G401.6 (cell line): ENCODE measurements around the gene INTS11.

Experiments used
- FAIRE-seq: peaks from 2 replicates; lab custom pipeline; 2012; peaks lifted over from hg19 to GRCh38; lab: Jason Lieb, UNC

The INTS11 gene

DNA sequence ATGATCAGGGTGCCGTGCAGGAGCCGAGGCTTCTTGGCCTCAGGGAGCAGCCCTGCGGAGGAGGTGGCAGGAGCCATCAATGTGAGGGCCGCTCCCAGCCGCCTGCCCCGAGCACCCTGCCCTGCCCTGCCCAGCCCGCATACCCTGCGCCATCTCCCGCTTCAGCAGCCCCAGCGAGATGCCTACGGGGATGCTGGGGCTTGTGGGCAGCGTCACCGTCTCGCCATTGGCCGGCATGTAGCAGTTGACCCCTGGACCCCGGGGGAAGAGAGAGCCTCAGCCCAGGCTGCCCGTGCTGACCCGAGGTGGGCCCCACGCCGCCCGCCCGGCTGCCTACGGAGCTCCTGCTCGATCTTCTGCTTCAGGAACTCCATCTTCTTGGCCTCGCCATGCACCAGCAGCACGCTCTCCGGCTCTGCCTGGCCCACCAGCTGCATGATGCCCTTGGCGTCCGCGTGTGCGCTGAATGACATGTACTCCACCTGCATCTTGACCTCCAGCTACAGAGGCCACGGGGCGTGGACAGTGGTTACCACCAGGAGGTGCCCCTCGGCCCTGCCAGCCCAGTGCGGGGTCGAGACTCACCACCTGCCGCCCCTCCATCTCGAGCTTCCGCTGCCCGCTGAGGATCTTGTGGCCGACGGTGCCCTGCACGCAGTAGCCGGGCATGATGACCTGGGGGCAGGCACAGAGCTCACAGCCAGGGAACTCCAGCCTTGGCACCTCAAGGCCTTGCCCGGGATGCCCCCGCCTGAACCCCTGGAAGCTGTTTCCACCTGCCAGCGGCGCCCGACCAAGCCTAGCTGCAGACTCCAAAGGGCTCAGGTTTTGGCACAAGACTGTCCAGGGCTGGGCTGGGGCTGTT, 11.8 kb downstream of the INTS11 start:
- no peak for FAIRE-seq

DNA sequence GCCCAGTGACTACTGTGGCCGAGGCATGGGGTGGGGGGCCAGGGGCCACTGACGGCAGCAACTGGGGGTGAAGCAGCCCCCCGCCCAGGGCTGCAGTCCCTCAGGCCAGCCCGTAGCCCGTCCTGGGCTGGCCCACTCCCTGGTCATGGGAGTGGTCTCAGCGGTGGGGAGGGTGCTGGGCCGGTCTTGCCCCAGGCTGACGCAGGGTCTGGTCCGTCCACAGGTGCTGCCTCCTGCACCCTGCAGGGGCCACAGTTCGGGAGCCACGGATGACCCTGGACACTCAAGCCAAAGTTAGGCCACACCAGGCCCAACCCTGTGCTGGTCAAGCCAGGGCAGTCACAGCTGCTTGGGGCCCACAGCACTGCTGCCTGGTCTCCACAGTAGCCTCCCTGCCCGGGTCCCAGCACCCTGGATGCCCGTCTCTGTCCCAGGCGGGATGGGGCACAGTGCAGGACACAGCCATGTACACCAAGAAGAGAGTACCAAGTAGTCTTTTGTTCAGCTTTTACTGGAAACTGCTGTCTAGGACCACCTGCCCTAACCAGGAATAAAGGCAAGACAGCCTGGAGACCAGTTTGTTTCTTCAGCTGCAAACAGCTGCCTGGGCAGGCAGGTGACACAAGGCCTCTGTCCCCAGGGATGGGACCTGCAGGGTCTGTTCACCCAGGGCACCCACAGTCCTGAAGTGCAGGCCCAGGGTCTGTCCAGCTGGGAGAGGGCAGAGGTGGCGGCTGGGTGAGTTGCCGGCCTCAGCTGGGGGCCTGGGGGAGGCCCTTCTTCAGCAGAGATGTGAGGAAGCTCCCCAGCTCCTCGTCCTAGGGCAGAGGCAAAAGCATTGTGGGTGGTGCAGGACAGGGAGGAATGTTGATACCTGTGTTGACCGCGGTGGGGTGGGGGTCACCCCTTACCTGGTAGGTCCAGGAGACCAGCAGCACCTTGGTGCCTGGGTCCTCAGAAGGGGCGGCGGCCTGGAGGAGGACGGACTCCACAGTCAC, 13.1 kb downstream of the INTS11 start:
- no peak for FAIRE-seq

DNA sequence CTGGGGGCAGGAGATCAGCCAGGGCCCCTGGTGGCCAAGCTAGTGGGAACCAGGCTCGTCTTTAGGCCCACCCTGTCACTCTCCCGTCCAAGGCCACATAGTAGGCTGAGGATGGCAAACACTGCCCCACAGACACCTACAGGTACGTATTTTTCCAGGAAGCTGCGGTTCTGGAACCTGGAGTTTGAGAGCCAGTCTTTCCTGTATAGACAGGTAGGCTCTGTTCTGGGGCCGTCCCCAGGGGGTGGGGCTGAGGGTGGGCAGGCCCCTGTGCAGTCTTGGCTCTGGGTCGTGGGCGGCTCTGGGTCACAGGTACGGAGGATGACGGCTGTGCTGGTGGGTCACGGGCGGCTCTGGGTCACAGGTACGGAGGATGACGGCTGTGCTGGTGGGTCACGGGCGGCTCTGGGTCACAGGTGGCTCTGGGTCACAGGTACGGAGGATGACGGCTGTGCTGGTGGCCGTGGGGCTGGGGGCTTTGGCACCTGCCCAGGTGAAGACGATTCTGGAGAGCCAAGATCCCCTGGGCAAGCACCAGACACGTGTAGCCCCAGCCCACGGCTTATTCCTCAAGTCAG, 13.9 kb downstream of the INTS11 start:
- no peak for FAIRE-seq

DNA sequence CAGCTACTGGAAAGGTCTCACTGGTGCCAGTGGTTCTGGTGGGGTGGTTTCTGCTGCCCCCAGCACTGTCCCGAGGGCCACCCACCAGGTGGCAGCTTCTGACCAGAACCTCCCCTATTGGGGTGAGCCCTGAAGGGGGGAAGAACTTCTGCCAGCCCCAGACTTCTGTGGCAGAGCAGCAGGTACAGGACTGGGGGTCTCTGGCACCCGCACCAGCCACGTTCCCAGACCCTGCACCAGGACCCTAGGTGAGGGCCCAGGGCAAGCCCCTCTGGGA, 14.4 kb downstream of the INTS11 start:
- no peak for FAIRE-seq

DNA sequence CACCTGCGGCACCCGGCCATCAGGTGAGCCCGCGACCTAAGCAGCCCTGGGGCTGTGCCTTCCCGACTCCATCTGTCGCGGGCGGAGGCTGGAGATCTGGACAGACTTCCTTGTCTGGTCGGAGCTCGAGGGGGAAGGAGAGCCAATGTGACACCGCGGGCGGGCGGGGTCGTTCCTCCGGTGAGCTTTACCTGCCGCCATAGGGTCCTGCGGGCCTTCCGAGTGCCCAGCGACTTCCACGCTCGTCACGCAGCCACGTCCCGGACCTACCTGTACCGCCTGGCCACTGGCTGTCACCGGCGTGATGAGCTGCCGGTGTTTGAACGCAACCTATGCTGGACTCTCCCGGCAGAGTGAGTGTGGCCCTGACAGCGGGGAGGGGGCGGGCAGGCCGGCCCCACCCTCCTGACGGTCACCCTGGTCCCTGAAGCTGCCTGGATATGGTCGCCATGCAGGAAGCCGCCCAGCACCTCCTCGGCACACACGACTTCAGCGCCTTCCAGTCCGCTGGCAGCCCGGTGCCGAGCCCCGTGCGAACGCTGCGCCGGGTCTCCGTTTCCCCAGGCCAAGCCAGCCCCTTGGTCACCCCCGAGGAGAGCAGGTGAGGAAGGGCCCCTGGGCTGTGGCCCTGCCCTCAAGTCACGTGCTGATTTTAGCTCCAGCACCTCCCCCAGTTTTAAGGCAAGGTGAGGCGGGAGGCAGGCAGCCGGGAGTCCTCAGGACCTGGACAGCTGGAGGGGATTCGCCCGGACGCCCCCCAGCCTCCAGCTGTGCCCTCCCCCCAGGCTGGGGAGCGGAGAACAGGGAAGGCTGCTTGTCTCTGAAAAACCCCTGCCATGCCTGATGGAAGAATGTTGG, 15.0 kb downstream of the INTS11 start:
- no peak for FAIRE-seq

DNA sequence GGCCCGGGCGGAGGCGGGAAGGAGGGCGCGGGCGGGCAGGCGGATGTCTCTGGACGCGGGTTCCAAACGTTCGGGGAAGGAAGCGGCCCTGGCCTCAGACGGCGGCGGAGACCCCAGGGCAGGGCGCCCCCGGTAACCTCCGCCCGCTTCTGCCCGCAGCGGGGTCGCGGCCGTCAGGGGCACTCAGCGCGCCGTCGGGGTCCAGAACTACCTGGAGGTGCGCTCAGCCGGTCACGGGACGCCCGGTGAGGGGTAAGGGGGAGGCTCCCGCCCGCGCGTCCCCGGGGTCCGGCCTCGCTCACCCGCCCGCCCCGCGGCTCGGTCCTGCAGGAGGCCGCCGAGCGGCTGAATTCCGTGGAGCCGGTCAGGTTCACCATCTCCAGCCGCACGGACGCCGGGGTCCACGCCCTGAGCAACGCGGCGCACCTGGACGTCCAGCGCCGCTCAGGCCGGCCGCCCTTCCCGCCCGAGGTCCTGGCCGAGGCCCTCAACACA, 15.7 kb downstream of the INTS11 start:
- FAIRE-seq, result no peak

DNA sequence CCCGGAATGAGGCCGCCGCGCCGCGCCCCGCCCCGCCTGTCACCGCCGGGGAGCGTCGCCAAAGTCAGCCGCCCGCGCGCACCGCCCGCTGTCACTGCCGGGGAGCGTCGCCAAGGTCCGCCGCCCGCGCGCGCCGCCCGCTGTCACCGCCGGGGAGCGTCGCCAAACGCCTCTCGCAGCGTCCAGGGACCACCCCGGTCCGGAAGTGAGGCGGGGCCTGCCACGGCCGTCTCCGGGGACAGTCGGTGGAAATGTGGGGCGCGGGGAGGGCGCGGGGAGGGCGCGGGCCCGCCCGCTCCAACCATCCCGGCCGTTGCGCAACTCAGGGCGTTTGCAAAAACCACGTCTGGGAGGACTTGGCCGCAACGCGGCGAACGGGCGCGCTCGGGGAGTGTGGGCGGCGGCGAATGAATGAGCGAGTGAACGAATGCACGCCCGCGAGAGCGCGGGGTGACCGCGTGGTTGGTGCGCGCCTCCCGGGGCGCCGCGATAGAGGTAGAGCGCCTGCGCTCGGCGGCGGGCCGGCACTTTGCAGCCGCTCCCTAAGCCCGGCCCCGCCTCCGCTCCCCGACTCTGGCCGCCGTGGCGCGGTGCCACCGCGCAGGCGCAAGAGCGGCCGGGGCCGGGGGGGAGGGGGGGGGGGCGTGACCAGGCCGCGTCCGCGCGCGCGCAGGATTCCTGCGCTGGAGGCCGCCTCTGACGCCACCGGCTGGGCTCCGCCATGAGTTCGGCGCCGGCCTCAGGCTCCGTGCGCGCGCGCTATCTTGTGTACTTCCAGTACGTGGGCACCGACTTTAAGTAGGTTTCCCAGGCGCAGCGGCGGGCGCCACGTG, 16.3 kb downstream of the INTS11 start, which contains the start of the genes ACAP3 and PUSL1:
Gene ACAP3, minus strand, starts transcription at position 8 of the 833 bp plus-strand sequence. CDS start 115 bp downstream, outside the sequence.
Gene PUSL1, plus strand, starts transcription at position 675 of the 833 bp plus-strand sequence. Its CDS starts 47 bp downstream, at position 722.
- no peak for FAIRE-seq

DNA sequence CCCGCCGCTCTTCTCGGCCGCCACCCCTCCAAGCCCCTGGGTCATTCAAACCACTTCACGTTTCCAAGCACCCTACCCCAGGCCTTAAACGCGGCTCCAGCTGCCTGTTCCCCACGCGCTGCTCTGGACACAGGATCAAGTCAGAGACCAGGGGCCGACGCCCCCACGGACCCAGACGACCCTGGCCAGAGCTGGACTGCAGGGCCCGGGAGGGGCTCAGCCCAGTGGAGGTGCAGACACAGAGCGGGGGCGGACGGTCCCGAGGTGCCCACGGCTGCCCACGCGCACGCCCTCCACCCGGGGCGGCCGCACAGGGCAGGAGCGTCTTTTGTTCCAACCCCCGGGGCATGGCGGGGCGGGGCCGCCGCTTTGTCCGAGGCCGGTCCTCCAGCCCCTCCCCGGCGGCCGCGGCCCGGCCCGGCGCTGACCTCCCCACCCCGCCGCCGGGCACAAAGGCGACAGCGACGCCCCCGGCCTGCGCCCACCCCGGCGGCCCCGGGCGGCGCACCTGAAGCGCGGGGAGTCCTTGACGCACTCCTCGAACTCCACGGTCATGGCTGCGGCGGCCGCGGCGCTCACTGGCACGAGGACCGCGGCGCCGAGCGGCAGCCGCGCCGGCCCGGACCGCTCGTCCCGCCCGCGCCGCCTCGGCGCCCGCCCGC, 17.1 kb downstream of the INTS11 start:
- FAIRE-seq, result no peak

DNA sequence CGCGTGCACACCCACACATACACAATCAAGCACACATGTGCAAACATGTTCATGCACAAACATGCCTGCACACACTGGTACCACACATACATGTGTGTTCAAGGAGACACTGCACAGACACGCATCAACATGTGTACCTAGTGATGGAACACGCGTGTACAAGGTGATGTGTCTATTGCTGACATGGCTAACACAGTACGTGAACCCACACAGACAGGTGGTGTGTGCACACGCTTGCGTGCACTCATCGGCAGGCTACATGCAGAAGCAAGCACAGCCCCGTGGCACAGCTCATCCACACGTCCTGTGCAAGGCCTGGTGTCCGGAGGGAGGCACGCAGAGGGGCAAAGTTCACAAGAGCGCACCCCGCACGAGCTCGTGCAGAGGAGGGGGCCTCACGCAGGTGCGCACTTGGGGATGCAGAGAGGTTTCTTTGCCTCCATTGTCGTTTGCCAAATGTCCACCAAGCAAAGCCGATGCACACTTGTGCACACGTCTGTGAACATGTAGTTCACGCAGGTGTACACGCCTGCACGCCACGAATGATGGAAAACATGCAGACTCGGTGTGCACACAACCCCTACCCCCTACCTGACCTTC, 17.7 kb downstream of the INTS11 start:
- FAIRE-seq, result no peak

DNA sequence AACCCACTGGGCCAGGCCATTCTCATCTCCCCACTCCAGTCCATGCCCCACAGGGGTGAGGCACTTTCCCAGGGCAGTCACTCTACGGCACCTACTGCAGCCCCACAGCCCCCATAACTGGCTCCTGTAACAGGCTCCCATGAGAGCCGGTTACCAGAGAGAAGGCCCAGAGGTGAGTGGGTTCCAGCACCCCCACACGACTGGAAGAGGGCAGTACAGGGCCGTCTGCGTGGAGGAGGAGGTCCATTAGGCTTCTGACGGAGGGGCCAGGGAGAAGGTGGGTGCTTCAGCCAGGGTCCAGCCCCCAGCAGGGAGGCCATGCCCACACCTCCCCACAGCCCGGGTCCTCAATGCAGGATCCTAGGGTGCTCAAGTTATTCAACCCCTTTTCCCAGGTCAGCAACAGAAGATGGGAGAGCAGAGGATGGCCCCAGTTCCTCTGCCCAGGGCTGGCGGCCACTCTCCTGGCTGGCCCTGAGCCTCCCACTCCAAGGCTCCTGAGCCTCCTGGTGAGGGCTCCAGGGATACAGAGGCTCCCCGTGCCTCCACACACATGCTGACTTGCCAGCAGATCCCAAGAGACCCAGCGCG, 18.3 kb downstream of the INTS11 start:
- FAIRE-seq, result no peak

DNA sequence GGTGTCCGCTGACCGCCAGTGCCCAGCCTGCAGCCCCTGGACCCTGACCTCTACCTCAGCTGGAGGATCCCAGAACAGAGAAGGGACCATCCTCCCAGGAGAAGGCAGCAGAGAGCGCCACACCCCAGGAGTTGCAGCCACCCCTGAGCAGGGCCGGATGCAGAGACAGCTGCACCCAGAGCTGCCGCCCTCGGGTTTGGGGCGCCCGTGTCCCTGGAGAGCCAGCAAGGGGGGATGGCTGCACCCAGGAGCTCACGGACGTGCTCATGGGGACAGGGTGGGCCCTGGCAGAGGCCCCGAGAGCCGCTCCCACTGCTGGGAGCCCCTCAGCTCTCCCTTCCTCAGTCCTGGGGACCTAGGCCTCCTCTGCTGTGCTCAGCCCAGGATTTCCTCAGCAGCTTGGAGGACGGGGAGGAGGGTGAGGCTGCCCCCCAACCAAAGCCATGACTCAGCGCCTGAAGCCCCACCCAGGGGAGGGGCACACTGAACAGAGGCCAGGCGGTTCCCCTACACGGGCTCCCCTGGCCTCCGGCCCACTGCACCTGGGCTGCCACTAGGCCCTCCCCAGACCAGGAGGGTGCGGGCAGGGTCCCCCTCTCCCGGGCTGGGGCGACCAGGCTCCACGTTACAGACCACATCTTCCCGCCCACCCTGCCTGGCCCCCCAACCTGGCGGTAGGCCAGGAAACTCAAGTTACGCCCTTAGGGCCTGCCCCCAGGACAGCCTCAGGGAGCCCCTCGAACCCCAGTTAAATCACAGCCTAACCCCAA, 19.0 kb downstream of the INTS11 start:
- FAIRE-seq, result no peak

DNA sequence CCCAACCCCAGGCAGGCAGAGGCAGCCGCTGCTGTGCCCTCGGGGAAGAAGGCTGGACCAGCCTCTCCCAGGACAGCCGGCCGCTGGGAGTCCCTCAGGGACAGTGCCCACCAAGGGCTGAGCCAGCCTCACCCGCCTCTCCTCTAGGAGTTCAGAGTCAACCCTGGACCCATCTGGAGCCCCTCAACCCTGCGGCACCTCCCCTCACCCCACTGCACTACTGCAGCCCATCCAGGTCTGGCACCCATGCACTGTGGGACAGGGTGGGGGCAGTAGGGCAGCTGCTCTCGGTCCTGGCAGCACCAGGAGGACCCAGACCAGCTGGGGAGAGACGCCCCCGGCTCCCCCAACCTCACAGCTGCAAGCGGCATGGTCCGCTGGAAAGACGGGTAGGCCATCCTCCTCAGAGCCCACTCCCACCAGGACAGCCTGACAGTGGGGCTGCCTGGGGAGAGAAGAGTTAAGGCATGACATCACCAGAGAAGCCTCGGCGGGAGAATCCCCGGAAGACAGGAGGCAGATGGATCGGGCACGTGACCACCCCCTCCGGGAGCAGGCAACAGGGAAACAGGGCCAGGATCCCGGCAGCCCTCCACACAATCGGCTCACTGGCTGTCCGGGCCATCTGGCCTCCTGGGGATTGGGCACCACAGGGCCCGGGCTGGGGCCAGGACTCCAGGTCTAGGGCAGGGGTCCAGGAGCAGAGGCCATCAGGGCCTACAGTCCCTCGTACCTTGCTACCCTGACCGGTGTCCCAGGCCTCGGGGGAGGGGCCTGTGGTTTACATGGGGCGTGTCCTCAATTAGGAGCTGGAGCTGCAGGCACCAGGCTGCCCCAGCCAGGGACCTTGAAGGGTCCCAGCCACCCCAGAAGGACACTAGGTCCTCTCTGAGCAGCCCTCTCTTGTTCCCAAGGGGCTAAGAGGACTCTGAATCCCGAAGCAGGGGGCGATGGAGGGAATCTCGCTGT, 19.8 kb downstream of the INTS11 start:
- FAIRE-seq, result no peak

DNA sequence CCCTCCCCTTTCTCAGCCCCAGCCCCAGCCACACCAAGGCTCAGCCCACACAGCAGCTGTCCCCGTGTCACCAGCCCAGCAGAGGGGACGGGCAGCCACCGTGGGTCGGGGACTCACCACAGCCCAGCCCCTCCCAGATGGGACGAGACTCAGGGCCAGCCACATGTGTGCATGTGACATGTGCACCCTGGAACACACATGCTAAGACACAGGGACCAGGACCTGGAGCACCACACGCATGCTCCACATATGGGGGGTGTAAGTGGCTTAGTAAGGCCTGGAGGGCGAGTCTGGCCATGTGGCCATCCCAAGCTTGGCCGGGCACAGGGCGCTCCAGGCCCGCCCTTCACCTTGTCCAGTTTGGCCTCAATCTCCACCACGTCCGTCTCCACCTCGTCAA, 20.7 kb downstream of the INTS11 start:
- no peak for FAIRE-seq

DNA sequence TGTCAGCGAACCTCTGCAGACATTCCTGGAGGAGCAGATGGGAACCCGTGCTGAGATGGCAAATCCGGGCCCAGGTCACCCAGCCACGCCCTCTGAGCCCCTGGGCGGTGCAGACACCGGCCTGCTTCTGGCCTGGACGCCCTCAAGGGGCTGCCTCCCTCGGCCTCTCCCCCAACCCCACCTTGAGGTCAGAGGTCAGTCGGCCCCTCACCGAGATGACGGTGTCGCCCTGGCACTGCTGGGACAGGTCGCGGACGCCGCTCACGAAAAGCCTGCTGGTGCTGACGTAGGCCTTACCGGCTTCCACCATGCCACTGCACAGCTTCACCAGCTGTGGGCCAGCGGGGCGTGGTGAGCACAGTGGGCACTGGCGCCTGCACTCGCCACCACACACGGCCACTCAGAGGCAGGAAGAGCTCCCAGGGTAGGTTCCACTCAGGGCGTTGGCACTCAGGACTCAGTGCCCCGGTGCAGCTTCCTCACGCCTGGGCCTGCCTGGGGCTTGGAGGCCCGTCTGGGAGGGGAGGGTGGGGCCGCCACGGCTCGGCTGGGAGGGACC, 21.4 kb downstream of the INTS11 start:
- FAIRE-seq, result no peak

DNA sequence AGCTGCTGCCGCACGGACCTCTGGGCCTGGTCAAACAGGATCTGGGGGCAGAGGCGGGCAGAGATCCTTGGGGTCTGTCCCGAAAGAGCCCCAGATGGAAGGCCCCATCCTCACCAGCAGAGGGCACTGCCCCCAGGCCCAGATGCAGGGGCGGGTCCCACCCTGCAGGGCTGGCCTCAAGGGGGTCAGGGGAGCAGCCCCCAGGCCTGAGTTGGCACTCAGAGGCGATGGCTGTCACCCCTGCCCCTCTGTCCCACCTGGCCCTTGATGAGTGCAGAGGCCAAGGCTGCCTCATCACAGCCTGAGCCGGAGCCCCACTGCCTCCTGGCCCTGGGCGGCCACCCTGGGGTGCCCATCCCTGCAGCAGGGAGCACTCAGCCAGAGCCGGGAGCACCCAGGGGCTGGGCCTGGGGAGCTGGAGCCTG, 22.4 kb downstream of the INTS11 start:
- FAIRE-seq, result no peak

DNA sequence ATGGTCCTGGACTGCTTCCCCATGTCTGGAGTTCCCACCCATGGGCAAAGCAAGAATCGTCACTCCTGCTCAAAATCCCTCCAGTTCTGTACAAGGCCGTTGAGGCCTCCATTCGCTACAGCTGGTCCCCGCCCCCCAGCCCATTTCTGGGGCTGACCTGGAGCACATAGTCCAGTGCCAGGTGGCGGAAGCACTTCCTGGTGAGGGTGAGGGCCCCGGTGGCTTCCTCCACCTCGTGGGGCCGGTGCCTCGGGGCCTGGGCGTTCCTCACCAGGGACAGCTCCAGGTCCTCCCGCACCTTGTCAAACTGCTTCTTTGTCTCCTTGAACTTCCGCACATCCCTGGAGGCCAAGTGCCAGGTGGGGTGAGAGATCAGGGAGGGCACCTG, 24.1 kb downstream of the INTS11 start:
- no peak for FAIRE-seq
